Measurements from ENCODE around the gene S100A1. TPM values are rescaled to one million over a fixed set of nuclear protein-coding genes. Genes with fewer than 3 reads are reported as not detected.

The S100A1 gene
- total RNA-seq = not detected in 2 replicates

GRCh38 chr1:153627715-153628626 is at the start of gene S100A1:
Gene S100A1 (plus strand): TSS chr1:153628434. CDS start chr1:153630522, 2,088 bp downstream.

GRCh38 chr1:153612755-153613331 is 15.4 kb upstream of the S100A1 start, which contains the start of gene S100A16:
Gene S100A16 (minus strand): TSS chr1:153613137. CDS start chr1:153608151, 4,986 bp downstream.

GRCh38 chr1:153616144-153616916 is 11.9 kb upstream of the S100A1 start, which contains the start of gene S100A14:
Gene S100A14 (minus strand): TSS chr1:153616325. CDS start chr1:153615858, 467 bp downstream.

GRCh38 chr1:153626904-153627714 is 1.1 kb upstream of the S100A1 start, which contains the start of gene S100A13:
Gene S100A13 (minus strand): TSS chr1:153627505. CDS start chr1:153626472, 1,033 bp downstream.

GRCh38 chr1:153633754-153634665 is 5.8 kb downstream of the S100A1 start, which contains the start of gene CHTOP:
Gene CHTOP (plus strand): TSS chr1:153634066. CDS start chr1:153636589, 2,523 bp downstream.

GRCh38 chr1:153658400-153659174 is 30.4 kb downstream of the S100A1 start, which contains the start of gene SNAPIN:
Gene SNAPIN (plus strand): TSS chr1:153658703. CDS start chr1:153658744, 41 bp downstream.

GRCh38 chr1:153670859-153671627 is 42.8 kb downstream of the S100A1 start, which contains the start of gene ILF2:
Gene ILF2 (minus strand): TSS chr1:153670993. CDS start chr1:153670922, 71 bp downstream.

GRCh38 chr1:153678519-153679336 is 50.5 kb downstream of the S100A1 start, which contains the start of gene NPR1:
Gene NPR1 (plus strand): TSS chr1:153678688. CDS start chr1:153679109, 421 bp downstream.

Other genes starting within 250 kb of the S100A1 start
- gene S100A8, start 237.4 kb upstream of the S100A1 start, total RNA-seq = not detected in 2 replicates
- gene S100A7A, start 211.9 kb upstream of the S100A1 start, total RNA-seq = not detected in 2 replicates
- gene S100A7, start 167.8 kb upstream of the S100A1 start, total RNA-seq = not detected in 2 replicates
- gene S100A6, start 92.4 kb upstream of the S100A1 start, total RNA-seq = 1,840 and 3,415 TPM in 2 replicates
- gene S100A5, start 87.5 kb upstream of the S100A1 start, total RNA-seq = 1.1 TPM in 1 of 2 replicates, not detected in the other
- gene S100A4, start 82.6 kb upstream of the S100A1 start, total RNA-seq = 191 and 237 TPM in 2 replicates
- gene S100A3, start 79.2 kb upstream of the S100A1 start, total RNA-seq = 8.2 and 10.4 TPM in 2 replicates
- gene S100A2, start 62.6 kb upstream of the S100A1 start, total RNA-seq = 1.8 and 2.6 TPM in 2 replicates
- gene S100A16, start 15.3 kb upstream of the S100A1 start, total RNA-seq = 84.3 and 106 TPM in 2 replicates
- gene S100A14, start 12.1 kb upstream of the S100A1 start, total RNA-seq = 0.18 and 0.28 TPM in 2 replicates
- gene S100A13, start 929 bp upstream of the S100A1 start, total RNA-seq = 132 and 199 TPM in 2 replicates
- gene CHTOP, start 5.6 kb downstream of the S100A1 start, total RNA-seq = 21.5 and 24.2 TPM in 2 replicates
- gene SNAPIN, start 30.3 kb downstream of the S100A1 start, total RNA-seq = 51.9 and 63.6 TPM in 2 replicates
- 145 and 148 TPM in 2 replicates for gene ILF2, start 42.6 kb downstream of the S100A1 start, total RNA-seq
- gene NPR1, start 50.3 kb downstream of the S100A1 start, total RNA-seq = 0.57 and 1.5 TPM in 2 replicates
- 18.3 and 24.3 TPM in 2 replicates for gene INTS3, start 99.6 kb downstream of the S100A1 start, total RNA-seq
- 9.8 and 16.3 TPM in 2 replicates for gene SLC27A3, start 147.0 kb downstream of the S100A1 start, total RNA-seq